ENCODE measurements around the gene TCEAL3.

GRCh38 chrX:103644125-103644524 is 36.4 kb downstream of the TCEAL3 start:
- TF ChIP-seq EZH2 (IDR thresholded peaks at IDR 0.05; ENCODE audit: insufficient read depth, low read length): no peak
- TF ChIP-seq CTCF (IDR thresholded peaks at IDR 0.05; ENCODE audit: insufficient read depth, low read depth, low read length): no peak
